ENCODE measurements around the gene COPS7A. TPM values are rescaled to one million over a fixed set of nuclear protein-coding genes. Genes with fewer than 3 reads are reported as not detected.

Gene COPS7A
- total RNA-seq, 3 donors from 2014 or later (not counting 1 experiment from before 2014, with no cell fraction given), result 23.5 to 29.8 (median 28.9) TPM

- Mint-ChIP-seq H3K4me3 (peak overlapping the region; percentile 21), H3K27ac (peak overlapping the region in 1 of 2 donors; percentile 45), H3K9me3 (no peaks in the 10 kb centered on the region), H3K36me3 (no peaks in the 10 kb centered on the region), H3K4me1 (peaks cover 19 to 31% of the 10 kb centered on the region in 2 donors), H3K27me3 (ENCODE audit: low read depth in 2 of 2) (peaks cover 62 to 72% of the 10 kb centered on the region in 2 donors)
- Histone ChIP-seq H3K9me3 (ENCODE audit: control insufficient read depth, insufficient read depth, low read length) (no peaks in the 10 kb centered on the region), H3K4me1 (ENCODE audit: control insufficient read depth, insufficient read depth, low read length) (peaks cover 51% of the 10 kb centered on the region), H3K27me3 (ENCODE audit: control insufficient read depth, insufficient read depth, low read length) (peaks cover 21% of the 10 kb centered on the region), H3K4me3 (ENCODE audit: low read length) (peak overlapping the region; percentile 31), H3K36me3 (ENCODE audit: control insufficient read depth, insufficient read depth, low read length) (no peaks in the 10 kb centered on the region), H3K27ac (ENCODE audit: low read length) (peak overlapping the region; percentile 71)
- DNase-seq (peak in 1 of 2 donors; percentile 50), ATAC-seq (no peak)
- 75% methylated on average over 15 of the region's 16 CpGs for WGBS (ENCODE audit: insufficient coverage)
- TF ChIP-seq, protein P1, sequence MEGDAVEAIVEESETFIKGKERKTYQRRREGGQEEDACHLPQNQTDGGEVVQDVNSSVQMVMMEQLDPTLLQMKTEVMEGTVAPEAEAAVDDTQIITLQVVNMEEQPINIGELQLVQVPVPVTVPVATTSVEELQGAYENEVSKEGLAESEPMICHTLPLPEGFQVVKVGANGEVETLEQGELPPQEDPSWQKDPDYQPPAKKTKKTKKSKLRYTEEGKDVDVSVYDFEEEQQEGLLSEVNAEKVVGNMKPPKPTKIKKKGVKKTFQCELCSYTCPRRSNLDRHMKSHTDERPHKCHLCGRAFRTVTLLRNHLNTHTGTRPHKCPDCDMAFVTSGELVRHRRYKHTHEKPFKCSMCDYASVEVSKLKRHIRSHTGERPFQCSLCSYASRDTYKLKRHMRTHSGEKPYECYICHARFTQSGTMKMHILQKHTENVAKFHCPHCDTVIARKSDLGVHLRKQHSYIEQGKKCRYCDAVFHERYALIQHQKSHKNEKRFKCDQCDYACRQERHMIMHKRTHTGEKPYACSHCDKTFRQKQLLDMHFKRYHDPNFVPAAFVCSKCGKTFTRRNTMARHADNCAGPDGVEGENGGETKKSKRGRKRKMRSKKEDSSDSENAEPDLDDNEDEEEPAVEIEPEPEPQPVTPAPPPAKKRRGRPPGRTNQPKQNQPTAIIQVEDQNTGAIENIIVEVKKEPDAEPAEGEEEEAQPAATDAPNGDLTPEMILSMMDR (IDR thresholded peaks at IDR 0.05), result no peak
- intact Hi-C loops (cut with micrococcal nuclease), result no loop called here
Observed at GRCh38 chr12:6775185-6776174, 51.6 kb downstream of the COPS7A start.

GRCh38 chr12:6777386-6777785 lies 53.5 kb downstream of the COPS7A start:
- intact Hi-C loops (cut with micrococcal nuclease), result no loop called here
- peaks cover 43% of the 10 kb centered on the region for H3K4me1 ChIP-seq (ENCODE audit: control insufficient read depth, insufficient read depth, low read length)
- H3K36me3 ChIP-seq (ENCODE audit: control insufficient read depth, insufficient read depth, low read length), result no peaks in the 10 kb centered on the region
- Mint-ChIP-seq H3K4me1 (peaks cover 13 to 25% of the 10 kb centered on the region in 2 donors), H3K4me3 (no peak overlapping the region), H3K27ac (no peak overlapping the region), H3K27me3 (ENCODE audit: low read depth in 2 of 2) (peaks cover 48 to 54% of the 10 kb centered on the region in 2 donors), H3K36me3 (no peaks in the 10 kb centered on the region), H3K9me3 (no peaks in the 10 kb centered on the region)
- ATAC-seq, result no peak
- no peak for DNase-seq
- no peak overlapping the region for H3K27ac ChIP-seq (ENCODE audit: low read length)
- H3K27me3 ChIP-seq (ENCODE audit: control insufficient read depth, insufficient read depth, low read length), result peaks cover 21% of the 10 kb centered on the region
- H3K4me3 ChIP-seq (ENCODE audit: low read length), result no peak overlapping the region
- no peaks in the 10 kb centered on the region for H3K9me3 ChIP-seq (ENCODE audit: control insufficient read depth, insufficient read depth, low read length)
- 97% methylated on average over 5 of the region's 5 CpGs for WGBS (ENCODE audit: insufficient coverage)
- TF ChIP-seq, protein P1 (IDR thresholded peaks at IDR 0.05), result no peak

DNA sequence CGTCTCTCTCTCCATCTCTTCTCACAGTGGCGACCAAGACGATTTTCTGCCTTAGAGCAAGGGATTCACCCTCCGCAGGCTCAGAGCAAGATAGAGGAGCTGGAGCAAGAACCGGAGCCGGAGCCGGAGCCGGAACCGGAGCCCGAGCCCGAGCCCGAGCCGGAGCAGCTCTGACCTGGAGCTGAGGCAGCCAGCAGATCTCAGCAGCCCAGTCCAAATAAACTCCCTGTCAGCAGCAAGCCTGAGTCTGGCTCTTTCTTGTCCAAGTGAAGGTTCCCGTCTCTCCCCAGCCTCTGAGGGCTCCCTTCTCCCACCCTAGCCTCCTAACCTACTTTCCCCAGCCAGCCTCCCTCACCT lies 54.3 kb downstream of the COPS7A start:
- peak overlapping the region; percentile 28 for H3K27ac ChIP-seq (ENCODE audit: low read length)
- H3K27me3 Mint-ChIP-seq (ENCODE audit: low read depth in 2 of 2), result peaks cover 45 to 52% of the 10 kb centered on the region in 2 donors
- no peak for DNase-seq
- H3K9me3 Mint-ChIP-seq, result no peaks in the 10 kb centered on the region
- no peaks in the 10 kb centered on the region for H3K36me3 ChIP-seq (ENCODE audit: control insufficient read depth, insufficient read depth, low read length)
- H3K4me3 Mint-ChIP-seq, result peak overlapping the region; percentile 89
- H3K36me3 Mint-ChIP-seq, result no peaks in the 10 kb centered on the region
- H3K27me3 ChIP-seq (ENCODE audit: control insufficient read depth, insufficient read depth, low read length), result peaks cover 18% of the 10 kb centered on the region
- TF ChIP-seq, protein P1 (IDR thresholded peaks at IDR 0.05), result no peak
- no peak for ATAC-seq
- H3K9me3 ChIP-seq (ENCODE audit: control insufficient read depth, insufficient read depth, low read length), result no peaks in the 10 kb centered on the region
- H3K27ac Mint-ChIP-seq, result peak overlapping the region in 1 of 2 donors; percentile 67
- peaks cover 35% of the 10 kb centered on the region for H3K4me1 ChIP-seq (ENCODE audit: control insufficient read depth, insufficient read depth, low read length)
- H3K4me1 Mint-ChIP-seq, result peaks cover 13 to 24% of the 10 kb centered on the region in 2 donors
- no peak overlapping the region for H3K4me3 ChIP-seq (ENCODE audit: low read length)
- WGBS (ENCODE audit: insufficient coverage), result 85% methylated on average over 14 of the region's 14 CpGs
- intact Hi-C loops (cut with micrococcal nuclease), result loop anchor here (2.0 kb wide), 2 partner anchors 215 to 223 kb away; no protein-coding TSS in a partner anchor
